ENCODE results near the gene ARFGAP2.
"Not testable (repeated sequence)": the region's sequence is repeated elsewhere in the genome, so short reads cannot be mapped to it uniquely, and the experiment has no call there.

The ARFGAP2 gene

GRCh38 chr11:47147250-47147649, 29.4 kb downstream of the ARFGAP2 start:
- no peak for DNase-seq

GRCh38 chr11:47144541-47144940, 32.1 kb downstream of the ARFGAP2 start:
- no peak for DNase-seq

DNA sequence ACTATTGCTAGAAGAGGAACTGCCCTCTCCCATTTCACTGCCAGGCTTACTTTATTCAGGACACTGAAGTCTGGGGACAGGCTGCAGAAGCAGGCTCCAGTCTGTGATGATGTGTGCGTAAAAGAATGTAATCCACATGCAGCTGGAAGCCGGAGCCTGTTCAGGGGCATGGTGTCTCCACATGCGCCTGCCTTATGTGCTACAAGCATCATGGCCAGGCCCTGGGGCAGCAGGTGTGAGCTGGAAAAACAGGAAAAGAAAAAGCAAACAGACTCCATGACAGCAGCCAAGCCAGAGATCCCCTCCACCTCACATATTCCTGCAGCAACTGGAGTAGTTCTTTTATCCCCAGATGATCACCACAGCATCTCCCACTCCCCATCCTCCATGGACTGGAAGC, 33.4 kb downstream of the ARFGAP2 start:
- DNase-seq: no peak

- no peak for DNase-seq
Measured at GRCh38 chr11:47139878-47140277, 36.8 kb downstream of the ARFGAP2 start.

DNA sequence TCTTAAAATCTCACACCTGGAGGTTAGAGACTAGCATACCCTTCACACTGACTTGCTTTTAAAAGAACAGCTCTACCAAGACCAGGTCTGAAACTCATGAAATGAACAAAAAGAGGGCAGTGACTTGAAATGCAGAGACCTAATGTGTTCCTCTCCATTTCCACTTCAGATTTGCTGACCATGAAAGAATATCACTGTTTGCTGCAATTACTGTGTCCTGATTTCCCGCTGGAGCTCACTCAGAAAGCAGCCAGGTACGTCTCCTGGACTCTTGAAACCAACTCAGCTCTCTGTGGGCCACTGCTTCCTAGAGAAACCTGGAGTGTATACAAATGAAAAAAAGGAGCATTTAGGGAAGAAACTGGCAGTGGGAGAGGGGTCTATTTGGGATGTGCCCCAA, 39.2 kb downstream of the ARFGAP2 start:
- no peak for DNase-seq

- DNase-seq: no peak
Measured at GRCh38 chr11:47136921-47137320, 39.8 kb downstream of the ARFGAP2 start.

GRCh38 chr11:47136327-47136726, 40.4 kb downstream of the ARFGAP2 start:
- DNase-seq: no peak

GRCh38 chr11:47132981-47133380, 43.7 kb downstream of the ARFGAP2 start:
- DNase-seq: no peak

GRCh38 chr11:47132490-47132889, 44.2 kb downstream of the ARFGAP2 start:
- DNase-seq: no peak

DNA sequence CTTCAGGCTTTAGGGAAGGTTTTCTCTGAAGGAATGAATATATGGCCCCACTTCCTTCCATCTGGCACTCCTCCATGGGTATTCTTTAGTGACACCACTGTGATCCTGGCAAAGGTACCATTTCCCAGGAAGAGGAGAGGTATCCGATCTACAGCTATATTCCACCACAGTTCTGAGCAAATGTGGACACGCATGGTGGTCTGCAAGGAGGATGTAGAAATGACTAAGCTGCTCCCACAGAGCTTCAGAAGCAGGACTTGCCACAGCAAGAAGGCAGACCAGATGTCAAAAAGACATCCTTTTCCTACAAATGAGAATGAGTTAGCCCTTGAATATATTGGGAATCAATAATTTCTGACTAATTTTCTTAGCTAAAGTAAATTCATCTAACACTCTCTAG, 45.5 kb downstream of the ARFGAP2 start:
- no peak for DNase-seq

DNA sequence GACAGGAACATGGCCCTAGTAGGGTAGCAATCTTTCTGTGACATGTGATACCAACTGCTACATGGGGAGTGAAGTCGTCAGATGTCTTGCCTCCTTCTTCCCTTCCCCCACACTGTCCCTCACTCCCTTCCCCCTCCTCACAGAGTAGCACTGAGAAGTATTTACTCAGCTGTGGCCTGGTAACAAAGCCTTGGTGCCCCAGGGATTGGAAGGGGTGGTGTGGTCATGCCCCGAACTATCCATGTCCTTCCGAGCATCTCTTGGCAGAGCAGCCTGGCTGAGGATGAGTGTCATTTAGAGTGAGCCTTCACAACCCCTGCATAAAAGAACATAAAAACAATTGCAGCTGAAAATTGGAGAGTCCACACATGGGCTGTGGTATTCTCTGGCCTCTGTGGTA, 46.1 kb downstream of the ARFGAP2 start:
- DNase-seq: no peak

- no peak for DNase-seq
Measured at GRCh38 chr11:47127213-47127612, 49.5 kb downstream of the ARFGAP2 start.

DNA sequence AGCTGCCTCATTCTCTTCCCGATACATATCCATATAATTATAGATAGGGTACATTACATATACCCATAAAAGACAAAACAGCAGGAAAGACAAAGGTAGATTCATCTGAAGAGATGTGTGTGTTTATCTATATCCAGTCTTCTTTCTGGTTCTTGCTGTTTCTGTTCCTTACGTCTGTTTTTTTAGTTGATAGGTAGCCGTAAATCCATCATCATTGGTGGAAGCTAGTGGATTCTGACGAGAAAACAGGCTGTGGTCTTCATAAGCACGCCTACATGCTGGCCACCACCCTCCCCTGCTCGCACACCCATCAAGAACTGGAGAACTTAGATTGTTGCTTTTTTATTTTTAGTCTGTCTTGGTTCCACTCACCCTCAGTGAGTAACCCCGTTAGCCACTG, 51.6 kb downstream of the ARFGAP2 start:
- DNase-seq: no peak

GRCh38 chr11:47124675-47125074, 52.0 kb downstream of the ARFGAP2 start:
- no peak for DNase-seq

DNA sequence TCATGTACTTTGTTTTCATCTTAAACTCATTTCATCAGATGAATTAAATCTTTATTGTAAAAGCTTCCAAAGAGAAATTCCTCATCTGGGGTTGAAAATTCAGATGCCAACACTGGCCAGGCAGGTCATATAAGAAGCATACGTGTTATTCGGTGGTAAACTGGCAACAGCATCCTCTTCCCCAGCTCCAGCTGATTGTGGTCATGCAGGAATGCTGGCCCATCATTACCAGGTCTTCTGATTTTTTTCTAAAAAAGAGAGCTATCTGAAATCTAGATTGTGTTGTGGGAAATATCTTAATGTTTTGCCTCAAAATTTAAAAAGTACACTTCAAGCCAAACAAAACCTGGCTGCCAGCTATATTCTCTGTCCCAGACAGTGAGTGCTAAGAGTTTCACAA, 53.6 kb downstream of the ARFGAP2 start:
- no peak for DNase-seq

DNA sequence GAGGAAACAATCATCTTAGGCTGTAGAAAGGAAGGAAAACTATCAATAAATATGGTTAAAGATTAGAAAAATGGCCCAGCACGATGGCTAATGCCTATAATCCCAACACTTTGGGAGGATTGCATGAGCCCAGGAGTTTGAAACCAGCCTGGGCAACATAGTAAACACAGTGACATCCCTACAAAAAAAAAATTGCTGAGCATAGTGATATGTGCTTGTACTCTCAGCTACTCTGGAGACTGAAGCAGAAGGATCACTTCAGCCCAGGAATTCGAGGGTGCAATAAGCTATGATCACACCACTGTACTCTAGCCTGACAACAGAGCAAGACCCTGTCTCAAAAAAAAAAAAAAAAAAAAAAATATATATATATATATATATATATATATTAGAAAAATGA, 54.9 kb downstream of the ARFGAP2 start:
- no peak for DNase-seq

GRCh38 chr11:47121056-47121455, 55.6 kb downstream of the ARFGAP2 start:
- DNase-seq: no peak

GRCh38 chr11:47118958-47119688, 57.6 kb downstream of the ARFGAP2 start:
- DNase-seq: not testable (repeated sequence)

Measured in hippocampal formation (tissue), 2 donors.